GM18499 (cell line): ENCODE measurements around the gene ATP6V0C.

Experiments used
- ATAC-seq: cut with Tn5 transposase; IDR thresholded peaks from one replicate; pipeline ENCODE4 v1.9.1; 2021; ENCODE audit warnings: moderate number of reproducible peaks; ENCODE audit not compliant: insufficient read depth, unreplicated experiment

The ATP6V0C gene

DNA sequence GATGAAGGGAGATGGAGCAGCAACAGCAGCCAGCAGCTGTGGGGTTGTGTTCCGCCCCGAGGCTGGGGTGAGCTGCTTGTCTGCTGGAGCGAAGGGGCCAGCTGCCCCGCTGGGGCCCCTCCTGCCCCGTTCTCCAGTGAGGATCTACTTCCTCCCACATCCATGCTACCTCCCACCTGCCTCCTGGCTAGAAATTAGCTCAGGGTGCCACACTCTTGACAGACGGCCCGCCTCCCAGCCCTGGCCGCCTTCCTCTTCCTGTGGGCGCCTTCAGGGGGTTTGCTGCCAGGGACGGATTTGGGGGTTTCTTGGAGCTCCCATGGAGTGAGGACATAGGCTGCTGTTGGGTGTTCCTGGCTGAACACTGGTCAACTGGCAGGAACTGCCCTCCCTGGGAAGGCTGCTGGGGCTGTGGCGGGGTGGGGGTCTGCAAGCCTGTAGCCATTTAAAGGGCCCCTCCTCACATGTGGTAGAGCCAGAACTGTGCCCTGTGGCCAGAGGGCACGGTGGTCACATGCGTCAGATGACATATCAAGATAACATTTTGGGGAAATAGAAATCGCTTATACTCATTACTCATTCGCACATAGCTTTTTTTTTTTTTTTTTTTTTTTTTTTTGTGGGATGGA lies 25.7 kb upstream of the ATP6V0C start:
- ATAC-seq, result no peak

DNA sequence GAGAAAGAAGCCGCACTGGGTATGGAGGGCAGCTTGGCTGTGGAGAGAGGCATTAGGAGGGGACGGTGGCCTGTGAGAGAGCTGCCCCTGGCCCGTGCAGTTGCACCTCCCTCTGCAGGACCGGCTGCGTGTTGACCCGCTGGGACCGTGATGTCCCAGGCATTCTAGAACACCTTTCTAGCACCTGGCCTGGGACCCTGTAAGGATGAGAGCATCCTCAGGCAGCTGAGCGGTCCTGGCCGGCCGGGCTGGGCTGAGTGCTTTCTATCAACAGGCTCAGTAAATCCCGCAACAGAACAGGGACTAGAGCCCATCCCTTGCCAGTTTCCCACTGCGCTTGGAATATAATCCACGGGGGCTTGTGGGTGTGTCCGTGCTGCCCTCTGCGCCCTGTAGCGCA lies 24.2 kb upstream of the ATP6V0C start:
- ATAC-seq, result no peak

DNA sequence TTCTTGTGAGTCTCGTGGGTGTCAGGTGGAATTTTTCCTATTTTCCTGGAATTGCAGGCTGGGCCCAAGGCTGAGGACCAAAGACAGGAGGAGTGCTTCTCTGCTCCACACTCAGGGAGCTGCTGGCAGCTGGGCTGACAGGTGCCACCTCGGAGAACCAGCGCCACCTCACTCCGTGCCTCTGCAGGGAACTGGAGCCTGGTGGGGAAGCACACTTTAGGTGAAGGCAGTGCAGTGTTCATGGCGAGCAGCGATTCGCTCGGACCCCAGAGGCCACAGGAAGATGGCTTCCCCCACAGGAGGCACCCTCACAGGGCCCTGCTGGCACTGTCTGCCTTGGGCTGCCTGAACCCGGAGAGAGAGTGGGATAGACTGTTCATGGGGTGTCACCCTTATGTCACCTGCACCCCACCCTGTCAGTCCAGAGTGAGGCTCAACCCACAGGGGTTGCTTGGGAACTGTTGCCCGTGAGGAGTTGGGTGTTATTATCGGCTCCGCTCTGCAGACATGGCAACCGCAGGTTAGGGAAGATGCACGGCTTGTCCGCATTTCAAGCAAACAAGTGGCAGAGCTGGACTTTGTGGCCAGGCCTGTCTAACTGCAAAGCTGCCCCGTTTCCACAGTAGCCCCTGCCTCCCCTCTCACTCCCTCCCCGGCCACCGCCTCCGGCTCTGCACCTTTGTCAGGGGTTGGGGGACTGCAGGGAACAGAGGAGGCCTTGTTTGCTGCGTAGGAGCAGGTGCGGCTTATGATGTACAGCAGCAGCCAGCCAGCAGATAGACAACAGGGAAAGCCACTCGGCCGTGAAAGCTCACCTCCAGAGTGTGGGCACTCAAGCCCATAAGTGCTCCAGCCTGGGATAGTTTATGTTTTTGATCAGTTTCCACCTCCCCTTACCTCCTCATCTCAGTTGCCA lies 23.3 kb upstream of the ATP6V0C start:
- ATAC-seq, result no peak

DNA sequence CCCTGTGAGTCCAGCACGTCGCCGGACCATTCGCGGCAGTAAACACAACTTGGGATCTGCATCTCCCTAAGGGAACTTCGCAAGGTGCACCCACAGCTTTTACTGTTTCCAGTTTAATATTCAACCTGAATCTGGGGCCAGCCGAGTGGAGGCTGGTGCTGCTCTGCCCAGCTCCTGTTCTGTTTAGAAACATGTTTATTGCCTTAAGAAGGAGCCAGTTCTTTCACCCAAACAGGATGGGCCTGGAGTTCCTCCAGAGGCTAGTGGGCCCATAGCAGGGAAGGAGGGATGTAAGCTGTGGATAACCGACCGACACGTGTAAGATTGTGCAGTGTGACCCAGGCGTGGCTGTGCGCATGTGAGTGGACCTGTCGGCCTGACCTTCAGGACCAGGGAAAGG lies 21.5 kb upstream of the ATP6V0C start:
- ATAC-seq, result no peak

DNA sequence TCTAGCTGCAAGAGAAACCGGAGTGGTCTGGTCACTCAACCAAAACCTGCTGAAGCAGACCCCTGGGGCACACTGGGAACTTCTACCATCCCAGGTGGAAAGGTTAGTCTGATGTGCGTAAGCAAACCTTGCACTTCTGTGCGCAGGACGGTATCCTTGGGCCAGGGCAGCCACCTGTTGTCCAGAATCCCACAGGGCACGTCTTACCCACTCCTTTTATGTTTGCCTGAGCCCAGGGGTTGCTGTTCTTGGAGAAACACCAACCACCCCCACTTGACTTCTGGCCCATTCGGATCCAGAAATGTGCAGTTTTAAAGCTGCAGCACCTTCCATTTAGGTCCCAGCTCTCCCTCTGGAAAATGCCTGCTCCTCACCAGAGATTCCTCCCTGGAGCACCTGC lies 20.1 kb upstream of the ATP6V0C start:
- no peak for ATAC-seq

DNA sequence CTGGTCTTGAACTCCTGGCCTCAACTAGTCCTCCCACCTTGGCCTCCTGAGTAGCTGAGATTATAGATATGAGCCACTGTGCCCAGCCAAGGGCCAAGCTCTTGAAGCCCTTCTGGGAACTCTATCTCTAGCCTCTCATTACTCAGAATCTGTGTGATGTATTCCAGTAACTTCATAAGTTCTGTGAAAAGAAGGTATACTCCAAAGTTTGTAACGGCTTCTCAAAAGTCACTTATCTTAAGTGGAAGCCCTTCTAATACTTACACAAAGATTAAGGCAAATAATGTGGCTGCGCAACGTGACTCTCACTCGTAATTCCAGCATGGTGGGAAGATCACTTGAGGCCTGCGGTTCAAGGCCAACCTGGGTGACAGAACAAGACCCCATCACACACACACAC lies 19.1 kb upstream of the ATP6V0C start:
- ATAC-seq, result no peak

DNA sequence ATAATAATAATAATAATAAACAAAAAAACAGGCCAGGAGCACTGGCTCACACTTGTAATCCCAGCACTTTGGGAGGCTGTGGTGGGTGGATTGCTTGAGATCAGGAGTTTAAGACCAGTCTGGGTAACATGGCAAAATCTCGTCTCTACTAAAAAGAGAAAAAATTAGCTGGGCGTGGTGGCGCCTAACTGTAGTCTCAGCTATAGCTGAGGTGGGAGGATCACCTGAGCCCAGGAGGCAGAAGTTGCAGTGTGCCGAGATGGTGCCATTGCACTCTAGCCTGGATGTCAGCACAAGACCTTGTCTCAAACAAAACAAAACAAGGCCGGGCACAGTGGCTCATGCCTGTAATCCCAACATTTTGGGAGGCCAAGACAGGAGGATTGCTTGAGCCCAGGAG lies 18.7 kb upstream of the ATP6V0C start:
- ATAC-seq, result no peak

DNA sequence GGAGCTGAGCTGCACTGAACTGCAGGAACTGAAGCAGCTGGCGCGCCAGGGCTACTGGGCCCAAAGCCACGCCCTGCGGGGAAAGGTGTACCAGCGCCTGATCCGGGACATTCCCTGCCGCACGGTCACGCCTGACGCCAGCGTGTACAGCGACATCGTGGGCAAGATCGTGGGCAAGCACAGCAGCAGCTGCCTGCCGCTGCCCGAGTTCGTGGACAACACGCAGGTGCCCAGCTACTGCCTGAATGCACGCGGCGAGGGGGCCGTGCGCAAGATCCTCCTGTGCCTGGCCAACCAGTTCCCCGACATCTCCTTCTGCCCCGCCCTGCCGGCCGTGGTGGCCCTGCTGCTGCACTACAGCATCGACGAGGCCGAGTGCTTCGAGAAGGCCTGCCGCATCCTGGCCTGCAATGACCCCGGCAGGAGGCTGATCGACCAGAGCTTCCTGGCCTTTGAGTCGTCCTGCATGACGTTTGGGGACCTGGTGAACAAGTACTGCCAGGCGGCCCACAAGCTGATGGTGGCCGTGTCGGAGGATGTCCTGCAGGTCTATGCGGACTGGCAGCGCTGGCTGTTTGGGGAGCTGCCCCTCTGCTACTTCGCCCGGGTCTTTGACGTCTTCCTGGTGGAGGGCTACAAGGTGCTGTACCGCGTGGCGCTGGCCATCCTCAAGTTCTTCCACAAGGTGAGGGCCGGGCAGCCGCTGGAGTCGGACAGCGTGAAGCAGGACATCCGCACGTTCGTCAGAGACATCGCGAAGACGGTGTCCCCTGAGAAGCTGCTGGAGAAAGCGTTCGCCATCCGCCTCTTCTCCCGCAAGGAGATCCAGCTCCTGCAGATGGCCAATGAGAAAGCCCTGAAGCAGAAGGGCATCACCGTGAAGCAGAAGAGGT lies 17.3 kb upstream of the ATP6V0C start:
- no peak for ATAC-seq

DNA sequence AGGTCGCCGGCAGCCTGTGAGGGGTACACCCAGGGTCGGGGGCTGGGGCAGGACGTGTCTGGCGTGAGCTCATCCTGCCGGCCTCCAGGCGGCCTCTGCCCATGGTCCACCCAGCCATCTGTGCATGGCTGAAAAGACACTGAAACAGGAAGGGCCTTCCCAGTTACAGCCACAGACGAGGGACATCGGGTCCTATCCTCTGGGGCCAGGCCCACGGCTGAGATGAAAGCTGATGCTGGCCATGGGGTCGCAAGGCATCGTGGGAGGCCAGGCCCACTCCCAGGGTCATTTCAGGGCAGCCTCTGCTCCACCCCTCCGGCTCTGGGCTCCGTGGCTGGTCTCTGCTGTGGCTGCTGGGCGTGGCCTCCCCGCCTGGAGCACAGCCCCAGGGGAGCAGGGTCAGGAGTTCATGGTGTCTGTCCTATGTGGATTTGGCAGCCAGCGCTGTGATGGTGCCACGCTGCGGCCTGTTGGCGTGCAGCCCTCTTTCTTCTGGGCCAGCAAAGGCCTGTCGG lies 16.6 kb upstream of the ATP6V0C start:
- no peak for ATAC-seq

DNA sequence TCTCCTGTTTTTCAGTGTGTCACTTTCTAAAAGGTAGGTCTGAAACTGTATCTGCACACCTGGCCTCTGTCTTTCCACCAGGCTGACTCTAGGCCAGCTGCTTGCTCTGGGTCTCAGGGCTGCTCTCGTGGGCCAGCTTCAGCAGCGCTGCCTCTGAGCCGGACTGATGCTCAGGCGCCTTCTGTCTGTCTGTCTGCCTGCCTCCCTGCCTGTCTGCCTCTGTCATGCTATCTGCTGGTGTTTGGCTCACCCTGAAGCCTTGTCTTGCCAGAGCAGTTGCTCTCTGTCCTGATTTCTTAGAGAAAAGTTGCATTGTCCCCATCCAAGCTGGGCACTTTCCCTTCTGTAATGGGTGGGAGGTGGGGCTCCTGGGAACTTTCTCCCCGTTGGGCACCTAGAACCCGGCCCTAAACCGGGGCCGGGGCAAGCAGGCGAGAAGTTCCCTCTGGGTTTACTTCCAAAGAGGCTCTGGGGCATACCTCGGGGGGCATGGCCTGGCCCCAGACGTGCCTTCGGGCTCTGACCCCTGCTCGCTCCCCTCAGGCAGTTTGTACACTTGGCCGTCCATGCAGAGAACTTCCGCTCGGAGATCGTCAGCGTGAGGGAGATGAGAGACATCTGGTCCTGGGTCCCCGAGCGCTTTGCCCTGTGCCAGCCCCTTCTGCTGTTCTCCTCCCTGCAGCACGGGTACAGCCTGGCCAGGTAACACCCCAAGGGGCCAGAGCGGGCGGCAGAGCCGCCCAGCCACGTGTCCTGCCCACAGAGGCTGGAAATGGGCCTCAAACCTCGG lies 15.9 kb upstream of the ATP6V0C start:
- ATAC-seq, result no peak

DNA sequence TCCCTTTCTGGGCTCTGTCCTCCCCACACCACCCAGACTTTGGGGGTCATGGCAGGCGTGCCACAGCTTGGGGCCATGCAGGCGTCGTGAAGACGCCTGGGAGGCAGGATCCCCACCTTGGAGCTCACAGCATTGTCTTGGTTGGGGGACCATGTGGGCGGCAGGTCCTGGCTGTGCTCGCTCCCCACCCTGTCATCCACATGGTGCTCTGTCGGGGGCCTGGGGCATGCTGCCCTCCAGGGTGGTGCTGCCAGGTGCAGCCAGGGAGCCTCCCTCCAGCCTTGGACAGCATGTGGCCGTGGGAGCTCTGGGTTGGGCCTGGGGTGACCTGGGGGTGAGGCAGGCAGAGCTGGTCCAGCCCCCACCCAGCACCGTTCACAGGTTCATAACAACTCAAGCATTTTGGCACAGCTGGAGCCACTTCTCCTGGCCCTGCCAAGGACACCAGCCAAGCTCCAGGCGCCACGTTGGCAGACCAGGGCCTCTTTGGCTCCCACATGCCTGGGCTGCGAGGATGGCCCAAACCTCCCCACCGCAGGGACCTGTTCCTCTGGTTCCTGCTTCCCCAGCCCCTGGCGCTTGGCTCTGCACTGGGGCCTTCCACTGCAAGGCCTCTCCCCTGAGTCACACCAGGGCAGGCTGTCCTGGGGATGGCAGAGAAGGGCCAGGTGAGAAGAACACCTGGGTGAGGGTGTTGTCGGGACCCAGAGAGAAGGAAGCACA lies 15.1 kb upstream of the ATP6V0C start:
- no peak for ATAC-seq

DNA sequence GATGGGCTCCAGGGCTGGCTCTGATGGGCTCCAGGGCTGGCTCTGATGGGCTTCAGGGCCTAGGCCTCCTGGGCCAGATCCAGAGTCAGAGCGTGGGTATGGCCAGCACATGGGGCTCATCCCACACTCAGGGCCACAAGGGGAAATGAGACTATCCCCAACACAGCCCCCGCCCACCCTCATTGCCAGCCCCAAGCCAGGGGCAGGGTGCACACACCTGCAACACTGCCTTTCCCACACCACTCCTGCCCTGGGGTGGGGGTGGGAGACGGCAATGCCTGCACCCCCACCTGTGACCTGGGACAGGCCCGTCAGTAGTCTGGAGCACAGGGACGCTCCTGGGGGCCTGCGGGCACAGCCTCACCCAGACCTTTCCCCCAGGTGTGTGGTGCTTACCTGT lies 14.3 kb upstream of the ATP6V0C start:
- no peak for ATAC-seq

DNA sequence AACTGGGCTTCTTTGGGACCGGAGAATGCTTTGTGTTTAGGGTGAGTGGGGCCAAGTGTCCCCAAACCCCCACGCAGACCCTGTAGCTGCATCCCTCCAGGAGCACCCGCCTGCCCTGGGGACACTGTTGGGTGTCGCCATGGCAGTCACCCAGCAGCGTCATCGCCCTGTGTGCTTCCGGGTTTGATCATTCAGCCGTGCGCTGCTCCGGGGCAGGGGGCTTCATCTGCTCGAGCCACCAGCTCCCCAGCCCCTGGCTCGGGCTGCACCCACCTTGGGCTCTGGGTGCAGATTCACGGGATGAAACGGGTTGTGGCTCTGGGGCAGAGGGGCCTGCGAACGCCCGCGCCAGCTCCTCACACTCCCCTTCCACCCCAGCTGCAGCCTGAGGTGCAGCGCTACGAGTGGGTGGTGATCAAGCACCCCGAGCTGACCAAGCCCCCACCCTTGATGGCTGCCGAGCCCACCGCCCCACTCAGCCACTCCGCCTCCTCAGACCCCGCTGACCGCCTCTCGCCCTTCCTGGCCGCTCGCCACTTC lies 13.8 kb upstream of the ATP6V0C start:
- ATAC-seq, result no peak

DNA sequence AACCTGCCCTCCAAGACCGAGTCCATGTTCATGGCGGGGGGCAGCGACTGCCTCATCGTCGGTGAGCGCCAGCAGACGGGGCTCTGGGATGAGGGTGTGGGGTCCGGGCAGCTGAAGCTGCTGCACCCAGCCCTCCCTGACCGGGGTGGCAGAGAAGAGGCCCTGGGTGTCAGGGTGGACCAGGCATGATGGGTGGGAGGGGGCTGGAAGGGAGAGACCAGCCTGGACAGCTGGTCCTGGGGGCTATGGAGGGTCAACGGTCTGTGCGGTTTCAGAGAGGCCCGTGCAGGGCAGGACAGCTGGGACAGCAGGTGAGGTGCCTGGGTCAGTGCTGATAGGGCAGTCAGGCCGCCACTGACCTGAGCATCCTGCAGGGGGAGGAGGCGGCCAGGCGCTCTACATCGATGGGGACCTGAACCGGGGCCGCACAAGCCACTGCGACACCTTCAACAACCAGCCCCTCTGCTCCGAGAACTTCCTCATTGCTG lies 13.3 kb upstream of the ATP6V0C start:
- no peak for ATAC-seq

DNA sequence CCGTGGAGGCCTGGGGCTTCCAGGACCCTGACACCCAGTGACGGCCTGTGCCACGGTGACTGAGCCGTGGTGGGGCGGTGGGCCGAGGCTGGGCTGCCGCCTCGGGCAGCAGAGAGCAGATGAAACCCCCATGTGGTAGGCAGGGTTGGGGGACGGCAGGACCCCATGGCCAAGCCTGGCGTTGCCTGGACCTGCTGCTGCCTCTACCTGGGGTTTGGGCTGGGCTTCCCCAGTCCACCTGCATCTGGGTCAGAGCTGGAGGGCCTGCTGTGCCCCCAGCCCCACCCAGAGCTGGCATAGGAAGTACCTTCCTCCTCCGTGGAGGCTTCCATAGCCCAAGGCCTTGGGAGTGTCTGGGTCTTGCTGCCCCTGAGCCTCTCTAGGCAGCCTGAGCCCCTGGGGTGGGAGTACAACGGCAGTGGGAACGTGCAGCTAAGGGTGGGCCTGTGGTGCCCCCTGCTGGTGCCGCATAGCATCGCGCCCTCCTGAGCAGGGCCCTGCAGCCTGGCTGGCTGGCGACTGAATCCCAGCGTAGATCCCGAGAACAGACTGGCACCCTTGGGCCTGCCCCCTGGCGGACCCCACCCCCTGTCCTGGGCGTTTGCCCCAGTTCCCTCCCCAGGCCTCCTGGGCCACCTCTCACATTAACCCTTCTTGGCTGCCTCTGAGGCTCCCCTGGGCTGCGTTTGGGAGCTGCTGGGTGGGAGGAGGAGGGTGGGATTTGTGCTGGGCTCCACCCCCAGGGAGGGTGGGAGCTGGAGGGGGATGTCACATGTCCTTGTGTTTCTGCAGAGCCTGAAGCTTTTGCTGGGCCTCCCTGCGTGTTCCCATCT lies 12.6 kb upstream of the ATP6V0C start:
- no peak for ATAC-seq

DNA sequence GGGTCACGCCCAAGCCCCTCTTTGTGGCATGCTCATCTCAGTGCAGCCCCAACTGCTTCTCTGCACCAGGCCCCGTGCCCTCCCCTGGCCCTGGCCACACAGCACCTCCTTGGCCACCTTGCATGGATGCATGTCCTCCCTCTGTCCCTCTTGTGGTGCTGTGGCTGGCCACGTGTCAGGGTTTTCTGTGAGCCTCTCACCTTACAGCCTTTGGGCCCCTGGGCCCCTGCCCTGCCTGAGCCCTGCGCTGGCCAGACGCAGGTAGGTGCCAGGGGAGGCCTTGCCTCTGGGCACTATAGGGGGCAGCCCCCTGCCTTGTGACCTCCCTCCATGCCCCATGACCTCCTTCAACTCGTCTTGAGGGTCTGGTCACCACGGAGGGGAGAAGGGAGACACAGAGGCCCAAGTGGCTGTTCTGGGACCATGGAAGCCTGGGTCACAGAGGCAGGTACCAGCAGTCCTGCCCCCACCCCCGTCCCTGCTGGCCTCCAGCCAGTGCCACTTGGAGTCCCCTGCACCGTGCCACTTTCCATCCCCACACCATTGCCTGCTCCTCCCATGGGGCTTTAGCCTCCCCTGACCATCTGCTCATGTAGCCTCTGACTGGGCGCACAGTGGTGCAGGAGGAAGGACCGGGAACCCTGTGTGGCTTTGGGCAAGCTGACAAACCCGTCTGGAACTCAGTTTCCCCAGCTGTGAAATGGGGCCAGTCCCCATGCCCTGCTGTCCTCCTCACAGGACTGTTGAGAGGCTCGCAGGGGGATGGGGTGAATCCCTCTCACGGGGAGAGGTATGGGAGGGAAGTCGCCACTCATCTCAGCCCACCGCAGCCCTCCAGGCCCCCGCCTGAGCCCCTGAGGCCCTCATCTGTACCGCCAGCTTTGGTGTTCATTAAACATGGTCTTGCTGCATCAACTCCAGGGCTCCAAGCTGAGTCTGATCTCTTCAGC lies 11.5 kb upstream of the ATP6V0C start:
- no peak for ATAC-seq

DNA sequence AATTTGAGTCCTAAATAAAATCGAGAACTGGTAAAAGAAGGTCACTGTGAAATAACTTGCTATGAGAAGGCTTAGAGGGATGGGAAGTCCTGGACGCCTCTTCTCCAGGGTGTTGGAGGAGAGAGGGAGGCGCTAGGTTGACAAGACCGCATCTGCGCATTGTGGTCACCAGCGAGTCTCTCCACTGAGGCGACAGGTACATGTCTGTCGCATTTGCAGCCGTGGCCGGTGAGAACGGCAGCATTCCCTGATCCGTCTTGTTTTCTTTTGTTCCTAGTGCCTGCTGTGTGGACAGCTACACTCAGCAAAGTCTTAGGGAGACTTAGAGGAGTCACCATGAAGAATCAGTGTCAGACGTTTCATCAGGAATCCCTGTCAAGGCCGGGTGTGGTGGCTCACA lies 8.1 kb upstream of the ATP6V0C start:
- ATAC-seq, result no peak
